ENCODE data around the gene CITED4. TPM values are rescaled to one million over a fixed set of nuclear protein-coding genes. Genes with fewer than 3 reads are reported as not detected.
"Not testable (repeated sequence)": the region's sequence is repeated elsewhere in the genome, so short reads cannot be mapped to it uniquely, and the experiment has no call there.

CITED4 gene
- total RNA-seq = 40.6 TPM
- long read RNA-seq, transcript CITED4-201 (1 exons, 1,316 nt) = major isoform, 95 of 96 reads
- long read RNA-seq, partial matches to known transcripts = 0 of 96 reads
- long read RNA-seq, other reads (novel, unspliced or antisense) = 1 of 96 reads

DNA sequence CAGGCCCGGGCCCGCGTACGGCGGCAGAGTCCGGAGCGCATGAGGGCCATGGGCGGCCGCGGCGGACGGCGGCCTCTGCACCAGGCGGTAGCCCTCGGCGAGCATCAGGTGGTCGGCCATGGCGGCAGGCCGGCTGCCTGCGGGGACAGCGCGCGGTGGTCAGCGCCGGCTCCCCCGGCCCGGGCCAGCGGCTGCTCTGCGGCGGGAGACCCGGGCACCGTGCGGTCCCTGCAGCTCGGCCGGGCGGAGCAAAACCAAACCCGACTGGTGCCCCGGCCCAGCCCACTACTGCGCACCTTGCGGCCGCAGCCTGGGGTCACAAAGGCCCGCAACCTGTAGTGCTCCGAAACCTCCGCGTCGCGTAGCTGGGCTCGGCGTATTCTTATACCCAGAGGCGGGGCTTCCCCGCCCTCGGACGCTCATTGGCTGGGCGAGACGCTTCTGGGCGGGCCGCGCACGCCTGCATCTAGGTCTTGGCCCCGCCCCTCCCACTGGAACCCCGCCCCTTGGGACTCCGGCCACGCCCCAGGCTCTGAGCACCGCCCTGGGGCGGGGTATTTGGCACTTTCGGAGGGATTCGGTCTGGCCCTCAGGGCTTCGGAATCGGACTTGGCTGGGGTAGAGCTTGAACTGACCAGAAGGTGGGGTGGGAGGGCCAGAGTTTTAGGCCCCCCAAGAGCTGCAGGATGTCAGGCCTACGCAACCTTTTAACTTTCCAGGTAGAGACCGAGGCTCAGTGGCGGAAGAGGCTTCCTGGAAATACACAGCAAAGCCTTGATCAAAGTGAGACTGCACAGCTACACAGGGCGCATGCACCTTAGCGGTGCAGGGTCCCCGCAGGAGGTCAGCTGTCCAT, at the start of gene CITED4:
TSS of gene CITED4 (minus strand) at position 356 of the 856 bp plus-strand sequence. CDS start at position 120, 236 bp downstream.
- ATAC-seq (peak; percentile 95), DNase-seq (ENCODE audit: missing footprints) (peak; percentile 98)
- intact Hi-C loops (cut with DNase I) = loop anchor here (5.0 kb wide), 1 partner anchor 70 kb away; no protein-coding TSS in a partner anchor

DNA sequence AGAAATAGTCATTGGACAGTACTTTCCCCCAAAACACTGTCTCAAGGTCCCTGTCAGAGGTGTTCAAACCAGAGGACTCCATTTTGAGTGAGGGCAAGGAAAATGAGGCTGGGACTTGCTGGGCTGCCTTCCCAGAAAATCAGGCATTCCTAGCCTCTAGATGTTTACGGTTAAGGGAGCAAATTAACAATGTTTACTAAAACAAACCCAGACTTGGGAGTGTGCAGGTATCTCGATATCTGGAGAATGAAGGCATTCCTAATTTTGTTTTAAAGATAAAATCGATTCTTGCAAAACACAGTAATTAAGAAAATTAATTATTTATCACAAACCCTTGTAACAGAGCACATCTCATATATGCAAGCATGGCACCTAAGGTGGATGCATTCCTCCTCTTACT, 48.9 kb upstream of the CITED4 start:
- ATAC-seq (no peak), DNase-seq (ENCODE audit: missing footprints) (no peak)
- intact Hi-C loops (cut with DNase I) = no loop called here

DNA sequence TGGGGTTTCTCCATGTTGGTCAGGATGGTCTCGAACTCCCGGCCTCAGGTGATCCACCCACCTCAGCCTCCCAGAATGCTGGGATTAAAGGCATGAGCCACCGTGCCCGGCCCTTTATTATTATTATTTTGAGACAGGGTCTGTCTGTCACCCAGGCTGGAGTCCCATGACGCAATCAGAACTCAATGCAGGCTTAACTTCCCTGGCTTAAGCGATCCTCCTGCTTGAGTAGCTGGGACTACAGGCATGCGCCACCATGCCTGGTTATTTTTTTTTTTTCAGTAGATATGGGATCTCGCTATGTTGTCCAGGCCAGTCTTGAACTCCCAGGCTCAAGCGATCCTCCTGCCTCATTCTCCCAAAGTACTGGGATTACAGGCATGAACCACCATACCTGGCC, 47.1 kb upstream of the CITED4 start:
- ATAC-seq (no peak), DNase-seq (ENCODE audit: missing footprints) (no peak)
- intact Hi-C loops (cut with DNase I) = no loop called here

DNA sequence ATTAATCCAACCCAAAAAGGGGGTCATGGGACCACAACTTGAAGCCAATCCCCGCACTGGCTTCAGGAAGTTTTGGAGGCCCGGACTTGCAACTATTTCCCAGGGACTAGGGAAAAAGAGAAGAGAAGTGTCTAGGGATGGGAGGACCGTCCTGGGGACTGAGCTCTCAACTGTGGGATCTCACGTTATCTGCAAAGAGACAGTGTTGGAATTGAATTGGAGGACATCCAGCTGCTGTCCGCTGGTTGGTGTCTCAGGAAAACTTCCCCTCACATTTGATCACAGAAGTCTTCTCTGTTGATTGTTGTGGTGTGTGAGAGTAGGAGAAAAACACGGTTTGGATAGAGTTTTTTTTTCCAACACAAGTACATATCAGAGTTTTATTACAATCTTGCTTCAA, 46.2 kb upstream of the CITED4 start:
- DNase-seq (ENCODE audit: missing footprints) (no peak), ATAC-seq (no peak)
- intact Hi-C loops (cut with DNase I) = no loop called here

GRCh38 chr1:40907899-40908298, 45.7 kb upstream of the CITED4 start:
- DNase-seq (ENCODE audit: missing footprints) (no peak), ATAC-seq (no peak)
- intact Hi-C loops (cut with DNase I) = no loop called here

- DNase-seq (ENCODE audit: missing footprints) (no peak), ATAC-seq (no peak)
- intact Hi-C loops (cut with DNase I) = no loop called here
These were observed 44.7 kb upstream of the CITED4 start for GRCh38 chr1:40906781-40907400.

DNA sequence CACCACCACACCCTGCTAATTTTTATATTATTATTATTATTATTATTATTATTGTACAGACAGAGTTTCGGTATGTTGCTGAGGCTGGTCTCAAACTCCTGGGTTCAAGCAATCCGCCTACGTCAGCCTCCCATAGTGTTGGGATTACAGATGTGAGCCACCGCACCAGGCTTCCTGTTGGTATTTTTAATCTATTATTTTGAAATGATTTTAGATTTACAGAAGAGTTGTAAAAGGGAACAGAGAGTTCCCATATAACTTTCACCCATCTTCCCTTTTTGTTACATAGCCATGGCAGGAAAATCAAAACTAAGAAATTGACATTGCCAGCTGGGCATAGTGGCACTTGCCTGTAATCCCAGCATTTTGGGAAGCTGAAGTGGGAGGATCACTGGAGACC, 42.9 kb upstream of the CITED4 start:
- ATAC-seq (no peak), DNase-seq (ENCODE audit: missing footprints) (no peak)
- intact Hi-C loops (cut with DNase I) = no loop called here

- intact Hi-C loops (cut with DNase I) = no loop called here
- DNase-seq (ENCODE audit: missing footprints) = no peak
- no peak for ATAC-seq
These were observed 40.9 kb upstream of the CITED4 start for GRCh38 chr1:40903106-40903505.

DNA sequence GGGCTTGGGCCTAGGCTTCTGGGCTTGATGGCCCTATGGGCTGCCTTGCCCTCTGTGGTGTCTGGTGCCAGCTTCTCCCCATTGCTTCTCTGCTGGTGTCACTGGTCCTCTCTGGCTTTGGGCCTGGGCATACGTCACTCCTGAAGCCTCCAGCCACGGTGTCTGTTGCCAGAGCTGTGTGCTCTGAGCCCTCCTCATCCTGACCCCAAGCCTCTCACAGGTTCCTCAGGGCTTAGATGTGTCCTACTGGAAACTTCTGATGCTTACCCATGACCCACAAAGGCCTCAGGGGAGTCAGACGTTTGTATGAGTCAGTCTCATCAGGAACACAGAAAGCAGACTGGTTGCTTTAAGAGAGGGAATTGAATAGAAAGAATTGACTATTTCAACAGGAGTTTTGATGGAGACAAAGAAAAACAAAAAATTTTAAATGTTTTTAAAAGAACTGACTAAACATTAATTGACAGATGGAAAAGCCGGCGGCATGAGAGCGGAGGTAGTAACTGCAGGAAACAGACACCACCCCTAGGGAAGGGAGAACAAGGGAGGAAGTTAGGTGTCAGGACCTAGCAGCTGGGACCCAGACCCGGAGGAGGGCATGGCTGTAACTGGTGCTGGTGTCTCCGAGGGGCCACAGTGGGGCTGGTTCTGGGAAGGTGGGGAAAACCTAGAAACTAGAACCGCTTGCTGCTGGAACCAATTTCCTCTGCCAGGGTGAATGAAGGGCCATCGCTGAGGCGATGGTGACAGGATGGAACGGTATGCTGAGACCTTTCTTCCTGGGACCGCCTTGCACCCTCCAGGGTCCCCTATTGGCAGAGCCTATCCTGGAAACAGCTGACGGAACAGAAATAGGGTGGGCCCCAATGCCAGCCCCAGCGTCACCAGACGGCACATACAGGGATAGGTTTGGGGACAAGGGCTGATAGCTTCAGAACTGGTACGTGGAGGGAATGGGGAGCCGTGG, 40.0 kb upstream of the CITED4 start:
- ATAC-seq (peak; percentile 57), DNase-seq (ENCODE audit: missing footprints) (no peak)
- intact Hi-C loops (cut with DNase I) = no loop called here

DNA sequence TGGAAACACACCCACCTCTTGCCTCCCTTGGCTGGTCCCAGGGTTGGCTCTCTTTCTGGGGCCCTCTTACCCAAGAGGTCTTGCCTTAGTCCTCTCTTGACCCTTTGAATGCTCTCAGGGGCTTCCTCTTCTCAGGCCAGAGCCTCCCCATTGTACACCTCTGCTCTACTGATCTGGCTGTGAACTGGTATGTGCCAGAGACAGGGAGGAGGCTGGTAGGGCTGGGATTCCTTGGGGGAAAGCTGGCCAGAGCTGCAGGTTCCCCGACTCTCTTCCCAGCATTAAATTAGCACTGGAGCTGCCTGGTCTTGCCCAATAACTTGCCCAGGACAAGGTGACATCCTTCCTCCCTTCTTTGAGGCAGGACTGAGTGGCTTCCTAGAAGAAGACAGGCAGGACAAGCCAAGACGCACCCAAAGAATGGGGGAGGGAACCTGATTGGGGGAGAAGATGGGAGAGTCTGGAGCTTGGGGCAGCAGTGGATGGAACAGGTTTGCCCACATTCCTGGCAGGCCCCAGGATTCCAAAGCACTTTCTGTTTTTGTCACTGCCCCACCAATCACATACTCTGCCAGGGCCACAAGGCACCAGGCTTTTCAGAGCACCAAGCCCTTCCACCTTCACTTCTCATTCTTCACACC, 37.2 kb upstream of the CITED4 start:
- DNase-seq (ENCODE audit: missing footprints) = no peak
- no peak for ATAC-seq
- intact Hi-C loops (cut with DNase I) = no loop called here

DNA sequence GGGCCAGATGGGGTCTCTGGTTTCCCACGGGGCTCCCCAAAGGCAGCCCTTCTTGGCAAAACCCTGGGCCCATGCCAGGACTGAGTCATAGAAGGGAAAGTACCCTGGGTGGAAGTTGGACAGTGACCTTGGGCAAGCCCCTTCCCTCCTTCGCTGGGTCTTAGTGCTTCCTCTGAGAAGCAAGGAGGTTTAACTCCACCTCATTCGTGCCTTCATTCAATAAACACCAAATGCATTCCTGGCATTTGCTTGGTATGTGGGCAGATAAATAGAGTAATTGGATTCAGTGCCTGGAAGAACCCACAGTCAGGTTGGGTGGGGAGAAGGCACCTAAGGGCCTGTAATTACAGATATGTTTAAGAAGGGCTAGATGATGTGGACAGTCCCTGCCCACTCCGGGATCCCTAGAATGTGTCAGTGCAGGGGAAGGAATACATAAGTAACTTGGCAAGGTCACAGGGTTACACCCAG, 36.3 kb upstream of the CITED4 start:
- ATAC-seq (no peak), DNase-seq (ENCODE audit: missing footprints) (no peak)
- intact Hi-C loops (cut with DNase I) = no loop called here

GRCh38 chr1:40897513-40897912, 35.4 kb upstream of the CITED4 start:
- intact Hi-C loops (cut with DNase I) = no loop called here
- DNase-seq (ENCODE audit: missing footprints) (no peak), ATAC-seq (no peak)

DNA sequence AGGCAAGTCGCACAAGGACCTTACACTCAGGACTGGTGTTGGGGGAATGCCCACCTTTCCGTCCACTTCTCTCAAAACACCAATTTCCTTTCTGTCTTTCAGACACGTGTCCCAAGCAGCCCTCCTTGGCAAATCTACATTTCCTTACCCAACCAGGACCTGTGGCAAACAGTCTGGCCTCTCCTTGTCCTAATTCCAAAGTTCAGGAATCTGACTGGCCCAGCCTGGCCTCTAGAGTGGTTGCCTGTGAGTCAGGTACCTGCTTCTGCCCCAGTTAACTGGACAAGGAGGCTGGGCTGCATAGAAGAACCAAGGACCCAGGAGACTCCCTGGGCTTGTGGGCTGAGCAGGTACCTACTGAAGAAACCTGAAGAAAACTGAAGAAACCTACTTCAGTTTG, 34.3 kb upstream of the CITED4 start:
- DNase-seq (ENCODE audit: missing footprints) = no peak
- intact Hi-C loops (cut with DNase I) = no loop called here
- ATAC-seq = no peak

DNA sequence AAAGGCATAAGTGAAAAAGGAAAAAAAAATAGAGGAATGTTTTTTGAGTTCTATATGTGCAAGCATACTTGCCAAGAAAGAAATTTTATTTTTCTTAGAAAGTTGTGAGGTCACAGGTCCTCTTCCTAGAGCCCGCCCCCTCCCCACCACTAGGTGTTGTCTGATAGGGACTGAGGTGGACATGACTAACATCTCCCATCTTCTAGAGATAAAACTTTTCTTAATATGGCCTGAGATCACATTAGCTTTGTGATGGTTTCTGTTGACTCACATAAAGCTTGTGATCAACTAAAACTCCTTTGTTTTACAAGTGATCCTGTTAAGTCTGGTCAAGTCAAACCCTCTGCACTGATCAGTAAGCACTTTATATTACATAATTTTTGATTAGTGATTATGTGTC, 33.4 kb upstream of the CITED4 start:
- intact Hi-C loops (cut with DNase I) = no loop called here
- DNase-seq (ENCODE audit: missing footprints) (no peak), ATAC-seq (no peak)

GRCh38 chr1:40894858-40895257, 32.7 kb upstream of the CITED4 start:
- ATAC-seq; intact Hi-C loops (cut with DNase I); DNase-seq (ENCODE audit: missing footprints): not testable (repeated sequence)

- intact Hi-C loops (cut with DNase I) = no loop called here
- DNase-seq (ENCODE audit: missing footprints) = no peak
- ATAC-seq = no peak
These were observed 32.3 kb upstream of the CITED4 start for GRCh38 chr1:40894455-40894854.

DNA sequence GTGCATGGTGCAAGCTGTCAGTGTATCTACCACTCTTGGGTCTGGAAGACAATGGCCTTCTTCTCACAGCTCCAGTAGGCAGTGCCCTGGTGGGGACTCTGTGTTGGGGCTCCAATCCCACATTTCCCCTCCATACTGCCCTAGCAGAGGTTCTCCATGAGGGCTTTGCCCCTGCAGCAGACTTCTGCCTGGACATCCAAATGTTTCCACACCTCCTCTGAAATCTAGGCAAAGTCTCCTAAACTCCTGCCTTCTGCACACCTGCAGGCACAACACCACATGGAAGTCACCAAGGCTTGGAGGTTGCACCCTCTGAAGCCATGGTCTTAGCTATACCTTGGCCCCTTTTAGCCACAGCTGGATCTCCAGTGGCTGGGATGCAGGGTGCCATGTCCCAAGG, 31.8 kb upstream of the CITED4 start:
- intact Hi-C loops (cut with DNase I) = no loop called here
- no peak for ATAC-seq
- no peak for DNase-seq (ENCODE audit: missing footprints)

GRCh38 chr1:40892354-40892753, 30.2 kb upstream of the CITED4 start:
- no peak for ATAC-seq
- no peak for DNase-seq (ENCODE audit: missing footprints)
- intact Hi-C loops (cut with DNase I) = no loop called here

All from Right ventricle myocardium inferior (tissue), 1 donor.